Prostate gland (tissue), 2 donors: ENCODE measurements around the gene PRM3. TPM values are rescaled to one million over a fixed set of nuclear protein-coding genes. Genes with fewer than 3 reads are reported as not detected.

Experiments used
- DNase-seq: peaks from one replicate; pipeline ENCODE4 v3.0.0-alpha.2; 2019; ENCODE audit warnings: low spot score
- H3K27ac ChIP-seq, 2 donors: fragments of 200-600 bp; sonication (generic); 2 replicates each; pipeline ENCODE4 v1.5.1; 2017 to 2019
- H3K27me3 ChIP-seq: fragments of 200-600 bp; sonication (generic); replicated peaks from 2 replicates; pipeline ENCODE4 v1.5.1; 2019; ENCODE audit not compliant: insufficient read depth
- H3K36me3 ChIP-seq, 2 donors: fragments of 200-600 bp; sonication (generic); 1 replicate in 1 of 2; 2 replicates in 1 of 2; pipeline versions ENCODE4 v1.5.1 to v1.8.1; 2017 to 2019
- H3K4me1 ChIP-seq: fragments of 200-600 bp; sonication (generic); replicated peaks from 2 replicates; pipeline ENCODE4 v1.5.1; 2019
- H3K4me3 ChIP-seq, 2 donors: fragments of 200-600 bp; sonication (generic); 2 replicates each; pipeline ENCODE4 v1.5.1; 2017 to 2019
- H3K9me3 ChIP-seq: fragments of 200-600 bp; sonication (generic); 2 replicates; pipeline ENCODE4 v1.5.1; 2017
- CTCF ChIP-seq, 4 experiments: fragments of 200-600 bp in 2 of 4; fragments of 450-650 bp in 2 of 4; sonication (generic) in 2 of 4; IDR thresholded peaks; 1 replicate in 3 of 4; 2 replicates in 1 of 4; pipeline ENCODE4 v1.5.1; 2016 to 2019; ENCODE audit warnings: antibody characterized with exemption in 4 of 4, mild to moderate bottlenecking in 2 of 4, moderate library complexity in 2 of 4
- POLR2A ChIP-seq: fragments of 450-650 bp; IDR thresholded peaks from one replicate; pipeline ENCODE4 v1.6.1; 2016; ENCODE audit warnings: antibody characterized with exemption, mild to moderate bottlenecking
- POLR2AphosphoS5 ChIP-seq: sonication (generic); formaldehyde crosslinking; IDR thresholded peaks from one replicate; pipeline ENCODE4 v1.6.1; 2017; ENCODE audit warnings: antibody characterized with exemption
- WGBS: methylation state at CpG from one replicate; pipeline ENCODE4 v1.1.5; 2018; 5-methylcytosine and 5-hydroxymethylcytosine counted together
- intact Hi-C: fragments of 100-400 bp; cut with DNase I; formaldehyde crosslinking; loops from one replicate; pipeline ENCODE4 v1.14.2; 2022
- total RNA-seq, 2 donors: library from RNA; depleted of rRNA; stranded (reverse); fragments of >200 nt; gene quantifications; one replicate each; pipeline ENCODE4 v1.1.0, GENCODE V29; 2016

PRM3 gene
- total RNA-seq, 2 donors from 2014 or later: not detected

- H3K9me3 ChIP-seq: no peaks in the 10 kb centered on the region
- no peaks in the 10 kb centered on the region for H3K27me3 ChIP-seq
- H3K36me3 ChIP-seq: no peaks in the 10 kb centered on the region
- no peak for DNase-seq
- TF ChIP-seq POLR2AphosphoS5 (no peak), POLR2A (no peak), CTCF (IDR thresholded peaks at IDR 0.05) (no peak)
- H3K27ac ChIP-seq: no peak within 1 kb of the TSS
- no peaks in the 10 kb centered on the region for H3K4me1 ChIP-seq
- intact Hi-C loops: no loop called here
- WGBS: 95% methylated on average over 26 of the region's 26 CpGs
- no peak within 1 kb of the TSS for H3K4me3 ChIP-seq
Measured at GRCh38 chr16:11276143-11276895, 2.9 kb upstream of the PRM3 start, which contains the start of gene PRM2. Gene PRM2, minus strand, starts transcription at chr16:11276480. Its CDS starts 110 bp downstream, at chr16:11276370.

DNA sequence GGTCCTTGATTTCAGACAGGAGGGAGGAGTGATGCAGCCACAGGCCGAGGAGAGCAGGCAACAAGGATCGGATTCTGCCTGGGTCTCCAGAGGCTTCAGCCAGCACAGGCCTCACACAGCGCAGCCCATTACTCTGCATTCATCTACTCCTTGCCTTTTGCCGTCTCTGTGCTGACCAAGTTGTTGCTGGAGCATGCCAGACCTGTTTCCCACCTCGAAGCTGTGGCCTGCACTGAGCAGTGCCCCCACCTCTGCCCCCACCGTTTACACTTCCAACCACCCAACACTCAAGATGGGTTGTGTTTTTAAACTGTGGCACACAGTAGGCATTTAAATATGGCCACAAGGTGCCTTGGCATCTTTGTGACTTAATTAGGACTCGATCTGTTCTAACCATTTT, 1.5 kb upstream of the PRM3 start:
- DNase-seq: no peak
- intact Hi-C loops: no loop called here
- no peak for TF ChIP-seq POLR2AphosphoS5
- no peak for TF ChIP-seq POLR2A
- TF ChIP-seq CTCF (IDR thresholded peaks at IDR 0.05): no peak
- H3K36me3 ChIP-seq: no peaks in the 10 kb centered on the region
- H3K4me1 ChIP-seq: no peaks in the 10 kb centered on the region
- no peaks in the 10 kb centered on the region for H3K9me3 ChIP-seq
- WGBS: 95% methylated on average over 7 of the region's 7 CpGs
- H3K27me3 ChIP-seq: no peaks in the 10 kb centered on the region
- H3K27ac ChIP-seq: no peak overlapping the region
- no peak overlapping the region for H3K4me3 ChIP-seq

GRCh38 chr16:11273721-11274324, 394 bp upstream of the PRM3 start:
- no peak for DNase-seq
- H3K27ac ChIP-seq: no peak overlapping the region
- H3K27me3 ChIP-seq: no peaks in the 10 kb centered on the region
- TF ChIP-seq POLR2AphosphoS5: peak; percentile 18
- no peak for TF ChIP-seq POLR2A
- WGBS: 26% methylated on average over 3 of the region's 3 CpGs
- H3K36me3 ChIP-seq: no peaks in the 10 kb centered on the region
- no peaks in the 10 kb centered on the region for H3K9me3 ChIP-seq
- no peaks in the 10 kb centered on the region for H3K4me1 ChIP-seq
- no peak overlapping the region for H3K4me3 ChIP-seq
- intact Hi-C loops: no loop called here

- Histone ChIP-seq H3K4me1 (no peaks in the 10 kb centered on the region), H3K4me3 (no peak overlapping the region), H3K27ac (no peak overlapping the region), H3K27me3 (no peaks in the 10 kb centered on the region), H3K36me3 (no peaks in the 10 kb centered on the region), H3K9me3 (no peaks in the 10 kb centered on the region)
- no peak for DNase-seq
- 76% methylated on average over 6 of the region's 6 CpGs for WGBS
- no peak for TF ChIP-seq POLR2A
- no peak for TF ChIP-seq CTCF (IDR thresholded peaks at IDR 0.05)
- intact Hi-C loops: no loop called here
Measured at GRCh38 chr16:11272484-11272883, 945 bp downstream of the PRM3 start.

- Histone ChIP-seq H3K4me1 (no peaks in the 10 kb centered on the region), H3K36me3 (no peaks in the 10 kb centered on the region), H3K4me3 (no peak overlapping the region), H3K27ac (no peak overlapping the region), H3K9me3 (no peaks in the 10 kb centered on the region), H3K27me3 (no peaks in the 10 kb centered on the region)
- no peak for TF ChIP-seq CTCF (IDR thresholded peaks at IDR 0.05)
- no peak for TF ChIP-seq POLR2A
- TF ChIP-seq POLR2AphosphoS5: no peak
- intact Hi-C loops: no loop called here
- DNase-seq: no peak
- over 99% methylated on average over 10 of the region's 10 CpGs for WGBS
Measured at GRCh38 chr16:11271610-11272009, 1.8 kb downstream of the PRM3 start.
